Stimulated activated CD8-positive, alpha-beta memory T cell treated with anti-CD3 and anti-CD28 coated beads, Interleukin-12 subunit alpha, Interleukin-12 subunit beta, amount 100 ng/mL, for 1 hour (primary cell): Measurements from ENCODE around the gene VKORC1L1.
"Not testable (repeated sequence)": the region's sequence is repeated elsewhere in the genome, so short reads cannot be mapped to it uniquely, and the experiment has no call there.

Experiments used
- DNase-seq: peaks from one replicate; pipeline ENCODE4 v3.0.0-alpha.2; 2020; ENCODE audit warnings: low read depth

The VKORC1L1 gene

GRCh38 chr7:65872776-65873581 is at the start of gene VKORC1L1:
TSS of gene VKORC1L1 (plus strand) at chr7:65873074. CDS start at chr7:65873372, 298 bp downstream.
- peak; percentile 87 for DNase-seq

GRCh38 chr7:65827366-65827765 is 45.5 kb upstream of the VKORC1L1 start:
- DNase-seq = no peak

GRCh38 chr7:65832281-65832680 is 40.6 kb upstream of the VKORC1L1 start:
- DNase-seq = no peak

GRCh38 chr7:65836684-65837083 is 36.2 kb upstream of the VKORC1L1 start:
- not testable (repeated sequence) for DNase-seq

- DNase-seq = not testable (repeated sequence)
Observed at GRCh38 chr7:65837541-65837956, 35.3 kb upstream of the VKORC1L1 start.

GRCh38 chr7:65839846-65840245 is 33.0 kb upstream of the VKORC1L1 start:
- DNase-seq = no peak

GRCh38 chr7:65840446-65840845 is 32.4 kb upstream of the VKORC1L1 start:
- DNase-seq = no peak

- DNase-seq = not testable (repeated sequence)
Observed at GRCh38 chr7:65843616-65844015, 29.3 kb upstream of the VKORC1L1 start.

- DNase-seq = no peak
Observed at GRCh38 chr7:65846008-65846570, 26.8 kb upstream of the VKORC1L1 start.

GRCh38 chr7:65853426-65853825 is 19.4 kb upstream of the VKORC1L1 start:
- not testable (repeated sequence) for DNase-seq

- not testable (repeated sequence) for DNase-seq
Observed at GRCh38 chr7:65853892-65854291, 19.0 kb upstream of the VKORC1L1 start.

- not testable (repeated sequence) for DNase-seq
Observed at GRCh38 chr7:65857321-65857894, 15.5 kb upstream of the VKORC1L1 start.

- DNase-seq = not testable (repeated sequence)
Observed at GRCh38 chr7:65858660-65859059, 14.2 kb upstream of the VKORC1L1 start.

GRCh38 chr7:65866244-65866643 is 6.6 kb upstream of the VKORC1L1 start:
- DNase-seq = not testable (repeated sequence)

- DNase-seq = not testable (repeated sequence)
Observed at GRCh38 chr7:65867681-65868080, 5.2 kb upstream of the VKORC1L1 start.

GRCh38 chr7:65869312-65869711 is 3.6 kb upstream of the VKORC1L1 start:
- not testable (repeated sequence) for DNase-seq

- not testable (repeated sequence) for DNase-seq
Observed at GRCh38 chr7:65871451-65871850, 1.4 kb upstream of the VKORC1L1 start.

GRCh38 chr7:65873582-65874193 is 814 bp downstream of the VKORC1L1 start:
- DNase-seq = not testable (repeated sequence)

- DNase-seq = not testable (repeated sequence)
Observed at GRCh38 chr7:65875715-65876114, 2.8 kb downstream of the VKORC1L1 start.

- not testable (repeated sequence) for DNase-seq
Observed at GRCh38 chr7:65879292-65880153, 6.6 kb downstream of the VKORC1L1 start.

- not testable (repeated sequence) for DNase-seq
Observed at GRCh38 chr7:65880242-65880641, 7.4 kb downstream of the VKORC1L1 start.
